DLD1 (cell line): ENCODE data around the gene IGF1.

Source experiments
- in situ Hi-C: cut with HindIII; loops from 2 replicates; pipeline ENCODE4 v1.10.0; 2017; ENCODE audit warnings: low sequenced_read_pairs

Gene IGF1

DNA sequence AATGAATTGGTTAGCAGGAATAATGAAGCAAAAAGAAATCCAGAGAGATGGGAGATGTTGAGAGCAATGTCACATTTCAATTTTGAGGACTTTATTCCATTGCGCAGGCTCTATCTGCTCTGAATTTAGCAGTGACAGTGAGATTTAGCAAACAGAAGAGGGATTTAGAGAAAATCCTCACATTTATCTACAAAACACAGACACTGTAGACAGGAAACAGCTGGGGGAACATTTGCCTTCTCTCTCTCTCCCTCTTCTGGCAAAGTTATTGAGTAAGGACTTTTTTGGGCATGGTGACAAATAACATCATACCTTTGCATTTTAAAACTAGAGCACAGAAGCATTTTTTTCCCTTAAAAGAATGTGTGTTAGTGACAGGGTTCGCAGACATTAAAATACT lies at the start of gene IGF1:
Gene IGF1, minus strand, starts transcription at position 158 of the 400 bp plus-strand sequence. CDS start 182 bp downstream, outside the sequence.
- in situ Hi-C loops, result no loop called here

DNA sequence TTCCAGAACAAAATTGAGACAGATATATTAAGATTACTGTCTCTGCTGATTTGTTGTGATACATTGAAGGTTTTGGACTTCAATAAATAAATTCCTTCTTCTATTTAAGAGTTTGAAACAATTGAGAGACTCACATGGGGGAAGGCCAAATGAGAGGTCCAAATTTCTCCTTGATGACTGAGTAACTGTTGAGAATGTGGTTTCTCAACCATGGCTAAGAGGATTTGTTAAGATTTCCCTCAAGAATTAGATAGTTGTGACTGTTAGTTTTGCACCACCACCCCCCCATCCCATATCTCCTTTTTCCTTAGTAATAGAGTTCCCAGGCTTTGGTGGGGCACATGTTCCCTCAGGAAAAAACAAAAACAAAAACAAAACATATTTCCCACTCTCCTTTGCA lies 47.7 kb upstream of the IGF1 start:
- in situ Hi-C loops, result no loop called here

DNA sequence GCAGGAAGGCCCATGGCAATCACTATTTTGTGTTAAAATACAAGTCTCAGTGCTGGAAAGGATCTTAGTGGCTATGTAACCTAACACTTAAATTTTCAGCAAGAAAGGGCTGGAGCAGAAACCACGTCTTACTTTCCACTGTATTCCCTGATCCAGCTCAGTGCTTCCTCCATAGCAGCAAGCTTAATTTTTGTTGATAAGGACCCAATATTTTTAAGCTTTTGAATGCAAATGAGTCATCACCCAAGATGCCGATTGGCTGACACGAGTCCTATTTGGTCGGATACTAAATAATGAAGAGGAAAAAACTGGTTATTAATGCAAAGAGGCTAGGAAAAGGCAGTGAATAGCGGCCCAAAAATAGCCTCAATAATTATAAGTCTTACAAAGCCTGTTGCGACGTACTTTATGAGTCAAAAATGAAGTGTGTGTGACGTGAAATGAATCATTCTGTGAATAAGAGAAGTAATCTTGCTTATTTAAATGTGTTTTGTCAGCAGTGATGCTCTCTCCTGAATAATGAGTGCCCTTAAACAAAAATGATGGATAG lies 46.9 kb upstream of the IGF1 start:
- in situ Hi-C loops, result no loop called here

DNA sequence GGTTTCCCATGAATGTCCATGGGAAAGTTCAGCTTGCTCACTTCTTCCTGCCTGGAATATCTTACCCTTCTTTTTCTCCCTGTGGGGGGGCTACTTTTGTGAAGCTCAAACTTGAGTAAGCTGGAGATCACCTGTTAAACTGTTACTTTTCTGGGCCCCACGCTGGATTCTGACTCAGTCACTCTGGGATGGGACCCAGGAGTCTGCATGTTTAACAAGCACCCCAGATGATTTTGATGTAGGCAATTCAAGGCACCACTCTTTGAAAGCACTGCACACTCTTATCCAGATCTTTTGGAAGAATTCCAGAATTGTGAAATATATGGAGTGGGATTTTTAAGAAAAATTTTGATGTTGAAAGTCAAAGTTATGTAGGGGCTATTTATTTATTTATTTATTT lies 46.3 kb upstream of the IGF1 start:
- in situ Hi-C loops, result no loop called here

DNA sequence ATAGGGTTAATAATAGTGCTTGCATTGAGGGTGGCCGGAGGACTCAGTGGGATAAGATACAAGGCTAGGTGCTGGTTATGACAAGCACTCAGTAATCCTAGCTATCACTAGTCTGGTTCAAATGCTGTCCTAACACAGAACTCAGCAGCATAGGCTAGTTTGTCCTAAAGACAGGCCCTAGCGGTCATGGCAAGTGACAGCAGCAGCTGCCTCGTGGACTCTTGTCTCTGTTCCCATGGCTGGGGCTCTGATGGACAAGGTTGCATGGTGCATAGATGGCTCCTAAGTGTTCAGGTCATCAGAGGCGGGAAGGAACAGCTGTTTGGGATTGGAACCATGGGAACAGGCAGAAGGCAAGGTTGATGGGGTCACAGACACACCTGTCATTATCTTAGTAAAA lies 42.4 kb upstream of the IGF1 start:
- in situ Hi-C loops, result no loop called here

DNA sequence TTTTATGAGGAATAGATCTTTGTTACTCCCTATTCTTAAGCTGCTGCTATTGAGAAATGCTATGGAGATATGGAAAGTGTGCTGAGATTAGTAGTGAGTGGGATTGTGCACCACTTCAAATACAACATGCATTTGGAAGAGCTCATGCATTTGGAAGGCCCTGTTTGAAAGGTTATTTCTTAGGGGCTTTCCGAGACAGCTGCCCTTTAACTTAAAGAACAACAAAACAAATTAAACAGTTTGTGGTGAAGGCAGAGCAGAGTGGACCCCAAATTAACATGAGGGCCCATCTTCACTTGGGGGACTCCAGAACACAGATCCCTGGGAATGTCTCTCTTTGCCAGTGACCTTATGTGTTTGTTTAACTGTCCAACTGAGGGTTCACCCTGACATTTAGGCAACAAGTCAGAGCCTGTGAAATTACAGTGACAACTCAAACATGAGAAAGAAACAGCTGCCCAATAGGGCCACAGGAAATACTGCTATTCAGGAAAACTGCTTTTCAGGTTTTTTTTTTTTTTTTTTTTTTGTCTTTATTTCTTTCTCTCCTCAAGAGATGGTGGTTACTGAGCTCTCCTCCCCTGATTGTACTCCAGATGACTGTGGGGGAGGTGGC lies 41.4 kb upstream of the IGF1 start:
- in situ Hi-C loops, result no loop called here

DNA sequence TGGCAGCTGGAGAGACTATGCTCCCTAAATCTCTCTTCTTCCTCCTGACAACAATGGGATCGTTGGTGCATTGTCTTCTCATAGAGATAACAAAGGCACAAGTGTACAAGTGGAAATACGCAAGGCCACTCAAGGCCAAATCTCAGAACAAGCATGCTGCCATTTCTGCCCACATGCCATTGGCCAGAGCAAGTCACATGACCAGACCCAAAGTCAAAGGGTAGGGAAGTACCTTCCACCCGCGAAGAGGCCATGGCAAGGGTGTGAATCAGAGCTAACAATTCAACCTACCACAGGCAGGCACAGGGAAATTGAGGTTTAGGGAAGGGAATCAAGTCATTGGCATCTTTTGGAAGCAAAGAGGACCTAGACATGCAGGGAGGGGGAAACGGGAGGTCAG lies 38.5 kb upstream of the IGF1 start:
- in situ Hi-C loops, result no loop called here

DNA sequence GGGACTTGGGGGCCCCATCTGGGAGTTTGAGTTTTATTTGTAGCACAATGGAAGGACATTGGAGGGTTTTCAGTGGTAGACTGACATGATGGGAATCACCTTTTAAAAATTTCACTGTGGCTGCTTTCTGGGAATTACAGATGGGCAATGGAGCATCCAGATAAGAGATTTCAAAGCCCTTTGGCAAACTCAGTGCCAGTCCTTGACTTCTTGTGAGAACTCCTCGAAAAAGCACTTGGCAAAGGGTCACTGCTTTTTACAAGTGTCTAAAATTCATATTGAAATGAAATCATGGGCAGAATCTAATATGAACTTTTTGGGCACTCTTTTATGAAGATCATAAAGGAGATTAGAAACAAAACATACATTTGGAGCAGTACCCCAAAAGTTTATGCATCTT lies 34.3 kb upstream of the IGF1 start:
- in situ Hi-C loops, result no loop called here

DNA sequence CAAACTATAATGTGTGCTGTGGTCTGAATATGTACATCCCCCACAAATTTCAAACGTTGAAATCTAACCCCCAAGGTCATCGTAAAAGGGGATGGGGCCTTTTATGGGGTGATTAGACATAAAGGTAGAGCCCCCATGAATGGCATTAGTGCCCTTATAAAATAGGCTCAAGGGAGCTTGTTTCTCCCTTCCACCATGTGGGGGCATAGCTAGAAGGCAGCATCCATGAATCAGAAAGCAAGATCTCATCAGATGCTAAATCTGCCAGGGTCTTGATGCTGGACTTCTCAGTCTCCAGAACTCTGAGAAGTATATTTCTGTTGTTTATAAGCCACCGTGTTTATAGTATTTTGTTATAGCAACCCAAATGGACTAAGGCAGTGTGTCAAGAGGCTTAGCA lies 33.4 kb upstream of the IGF1 start:
- in situ Hi-C loops, result no loop called here

DNA sequence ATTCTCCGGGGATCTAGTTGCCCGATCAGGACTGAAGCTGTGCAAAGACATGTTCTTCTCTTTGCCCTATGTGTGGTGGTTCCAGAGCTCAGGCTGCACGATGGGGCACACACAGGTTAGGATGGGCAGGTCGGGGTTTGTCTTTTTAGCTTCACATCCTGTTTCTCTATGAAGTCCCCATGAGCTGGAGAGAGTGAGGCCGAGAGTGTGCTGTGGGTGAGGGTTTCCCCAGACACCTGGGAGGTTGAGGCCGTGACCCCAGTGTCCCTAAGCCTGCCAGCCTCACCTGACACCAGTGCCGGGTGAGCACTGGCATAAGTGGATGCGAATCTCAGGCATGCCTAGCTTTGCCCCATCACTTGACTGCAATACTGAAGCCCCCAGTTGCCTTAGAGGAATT lies 32.9 kb upstream of the IGF1 start:
- in situ Hi-C loops, result no loop called here

DNA sequence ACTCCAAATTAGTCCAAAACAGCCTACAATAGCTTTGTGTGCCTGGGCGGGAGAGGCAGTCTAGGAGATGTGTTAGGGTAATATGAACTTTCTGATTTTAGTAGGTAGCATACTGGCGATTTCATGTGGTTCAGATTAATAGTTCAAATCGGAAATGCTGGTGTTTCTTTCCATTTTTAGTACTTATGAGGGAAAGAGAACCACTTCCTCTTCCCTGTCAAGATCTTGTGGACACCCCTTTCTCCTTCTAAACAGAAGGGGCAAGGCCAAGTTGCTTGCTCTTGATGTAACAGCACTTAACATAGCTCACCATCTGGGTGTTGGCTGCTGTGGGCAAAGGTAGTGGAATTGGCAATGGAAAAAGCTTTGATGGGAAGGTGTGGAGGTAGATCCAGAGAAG lies 32.2 kb upstream of the IGF1 start:
- in situ Hi-C loops, result no loop called here

DNA sequence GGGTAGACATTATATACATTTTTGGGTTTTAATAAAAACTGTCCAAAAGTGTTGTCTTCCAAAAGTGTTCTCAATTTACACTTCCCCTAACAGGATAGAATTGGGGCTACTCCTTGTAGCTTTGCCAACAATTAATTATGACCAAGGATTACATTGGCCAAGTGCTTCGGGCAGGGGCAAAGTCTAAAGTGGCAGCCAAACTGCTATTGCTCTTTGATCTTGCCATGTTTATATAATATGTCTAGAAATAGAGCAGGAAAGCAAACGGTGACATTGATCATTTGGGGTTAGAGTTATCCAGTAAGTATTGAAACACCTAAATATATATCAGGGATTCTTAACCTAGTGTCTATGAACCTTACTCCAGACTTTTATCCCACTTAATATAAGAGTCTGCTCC lies 31.2 kb upstream of the IGF1 start:
- in situ Hi-C loops, result no loop called here

DNA sequence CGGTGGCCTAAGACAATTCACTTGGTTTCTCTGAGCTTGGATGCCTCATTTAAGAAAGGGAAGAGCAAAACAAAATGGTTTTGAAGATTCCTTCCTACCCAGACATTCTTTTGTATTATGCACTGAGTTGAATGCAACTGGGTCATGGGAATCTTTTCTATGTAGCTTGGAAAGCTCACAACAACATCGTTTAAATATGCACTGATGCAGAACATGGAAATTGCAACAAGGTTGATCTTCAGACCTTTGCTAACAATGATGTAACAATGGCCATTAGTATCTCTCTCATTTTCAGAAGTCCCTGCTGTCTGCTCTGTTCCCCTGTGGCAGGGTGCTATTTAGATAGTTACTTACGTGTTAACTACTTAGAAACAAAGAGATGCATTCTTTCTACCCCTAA lies 30.1 kb upstream of the IGF1 start:
- in situ Hi-C loops, result no loop called here

DNA sequence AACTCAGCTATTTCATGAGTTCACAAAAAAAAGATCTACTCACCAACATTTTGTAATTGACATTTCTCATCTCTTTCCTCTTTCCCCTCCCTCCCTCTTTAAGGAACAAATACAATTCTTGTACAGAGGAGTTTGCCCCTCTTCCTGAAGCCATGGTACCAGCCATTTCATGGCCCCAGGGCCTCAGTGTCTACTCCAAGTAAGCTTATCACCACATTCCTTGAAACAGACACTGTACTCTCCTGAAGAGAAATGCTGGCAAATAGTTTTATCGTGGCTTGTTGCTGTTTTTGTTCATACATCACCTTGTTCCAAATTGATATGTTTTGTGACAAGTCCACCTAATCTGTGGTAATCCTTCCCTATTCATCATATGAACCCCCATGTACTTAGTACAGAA lies 29.7 kb upstream of the IGF1 start:
- in situ Hi-C loops, result no loop called here

DNA sequence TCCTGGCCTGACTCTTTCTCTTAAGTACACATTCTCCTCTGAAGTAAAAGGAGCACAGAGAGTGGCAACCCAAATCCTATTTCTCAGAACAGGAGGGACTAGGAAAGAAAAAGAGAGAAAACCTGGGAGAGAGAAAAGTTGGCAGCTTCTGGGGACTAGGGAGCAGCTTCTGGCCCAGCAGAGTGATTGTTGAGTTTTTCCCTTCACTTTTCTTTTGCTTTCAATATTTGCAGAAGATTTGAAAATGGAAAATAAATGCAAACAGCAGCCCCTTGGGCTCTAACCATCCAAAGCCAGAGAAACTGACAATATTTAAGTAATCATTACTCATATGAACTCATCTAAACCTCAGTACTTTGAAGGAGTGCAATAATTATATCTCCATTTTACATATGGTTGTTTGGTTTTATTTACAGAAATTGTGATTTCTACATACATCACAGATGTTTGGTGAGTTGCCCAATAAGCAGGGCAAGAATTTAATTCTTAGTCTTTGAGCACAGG lies 28.8 kb upstream of the IGF1 start:
- in situ Hi-C loops, result no loop called here

DNA sequence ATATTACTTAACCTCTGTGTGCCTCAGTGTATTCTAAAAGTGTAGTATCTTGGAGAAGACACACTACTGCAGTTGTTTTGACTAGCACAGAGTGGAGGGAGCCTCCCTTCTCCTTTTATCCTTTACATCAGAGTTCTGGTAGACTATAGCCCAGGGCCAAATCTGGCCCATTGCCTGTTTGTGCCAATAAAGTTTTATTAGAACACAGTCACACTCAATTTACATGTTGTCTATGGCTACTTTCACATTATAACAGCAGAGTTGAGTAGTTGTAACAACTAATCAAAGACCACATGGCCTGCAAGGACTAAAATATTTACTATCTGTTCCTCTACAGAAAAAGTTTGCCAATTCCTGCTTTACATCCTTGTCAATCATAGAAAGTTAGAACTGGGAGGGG lies 27.7 kb upstream of the IGF1 start:
- in situ Hi-C loops, result no loop called here

DNA sequence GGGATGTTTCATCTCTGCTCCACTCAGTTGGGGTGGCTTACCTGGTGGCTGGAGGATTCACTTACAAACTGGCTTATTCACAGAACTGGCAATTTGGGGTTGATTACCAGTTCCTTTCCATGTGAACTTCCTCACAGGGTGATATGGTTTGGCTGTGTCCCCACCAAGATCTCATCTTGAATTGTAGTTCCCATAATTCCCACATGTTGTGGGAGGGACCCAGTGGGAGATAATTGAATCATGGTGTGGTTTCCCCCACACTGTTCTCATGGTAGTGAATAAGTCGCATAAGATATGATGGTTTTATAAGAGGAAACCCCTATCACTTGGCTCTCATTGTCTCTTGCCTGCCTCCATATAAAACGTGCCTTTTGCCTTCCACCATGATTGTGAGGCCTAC lies 26.9 kb upstream of the IGF1 start:
- in situ Hi-C loops, result no loop called here

DNA sequence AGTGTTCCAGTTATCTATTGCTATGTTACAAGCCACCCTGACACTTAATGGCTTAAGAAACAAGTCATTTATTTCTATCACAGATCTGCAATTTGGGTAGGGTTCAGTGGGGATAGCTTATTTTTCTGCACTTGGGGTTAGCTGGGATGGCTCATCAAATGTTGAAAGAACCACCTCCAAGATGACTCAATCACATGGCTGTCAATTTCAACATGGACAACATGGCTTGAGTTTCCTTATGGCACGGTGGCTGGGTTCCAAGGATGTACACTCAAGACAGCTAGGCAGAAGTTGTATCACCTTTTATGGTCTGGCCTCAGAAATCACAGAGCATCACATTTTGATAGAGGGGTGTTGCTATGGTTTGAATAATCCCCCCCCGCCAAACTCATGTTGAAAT lies 24.5 kb upstream of the IGF1 start:
- in situ Hi-C loops, result no loop called here

DNA sequence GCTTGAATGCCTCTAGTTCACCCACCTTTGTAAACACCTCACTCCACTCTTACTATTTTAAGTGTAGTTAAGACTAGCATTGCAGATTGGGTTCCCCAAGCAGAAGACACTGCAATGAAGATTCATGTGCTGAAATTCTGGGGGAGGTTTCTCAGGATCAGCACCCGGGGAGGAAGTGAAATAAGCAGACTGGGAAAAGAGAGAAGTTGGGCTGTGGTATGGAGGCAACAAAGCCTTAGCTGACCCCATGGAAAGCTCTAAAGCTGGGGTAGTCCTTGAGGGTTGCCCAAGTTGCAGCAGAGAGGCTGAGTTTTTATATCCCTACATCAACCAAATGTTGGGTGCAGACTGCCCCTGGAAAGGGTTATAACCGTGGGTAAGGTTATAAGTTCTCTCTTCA lies 23.9 kb upstream of the IGF1 start:
- in situ Hi-C loops, result no loop called here

DNA sequence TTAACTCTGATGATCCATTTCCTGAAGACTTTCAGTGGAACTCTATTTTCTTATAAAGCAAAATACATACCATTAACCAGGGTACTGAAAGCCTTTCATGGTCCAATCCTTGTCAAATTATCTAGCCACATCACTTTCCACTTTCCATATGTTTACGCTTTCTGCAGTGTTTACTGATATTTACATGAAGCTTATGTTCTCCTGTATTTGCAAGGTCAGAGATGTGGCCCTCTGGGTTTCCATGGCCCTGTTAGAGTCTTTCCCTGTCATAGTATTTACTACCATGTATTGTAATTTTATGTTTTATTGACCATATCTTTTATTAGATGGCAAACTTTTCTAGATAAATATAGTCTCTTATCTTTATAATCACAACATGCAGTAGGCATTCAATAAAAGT lies 23.5 kb upstream of the IGF1 start:
- in situ Hi-C loops, result no loop called here

DNA sequence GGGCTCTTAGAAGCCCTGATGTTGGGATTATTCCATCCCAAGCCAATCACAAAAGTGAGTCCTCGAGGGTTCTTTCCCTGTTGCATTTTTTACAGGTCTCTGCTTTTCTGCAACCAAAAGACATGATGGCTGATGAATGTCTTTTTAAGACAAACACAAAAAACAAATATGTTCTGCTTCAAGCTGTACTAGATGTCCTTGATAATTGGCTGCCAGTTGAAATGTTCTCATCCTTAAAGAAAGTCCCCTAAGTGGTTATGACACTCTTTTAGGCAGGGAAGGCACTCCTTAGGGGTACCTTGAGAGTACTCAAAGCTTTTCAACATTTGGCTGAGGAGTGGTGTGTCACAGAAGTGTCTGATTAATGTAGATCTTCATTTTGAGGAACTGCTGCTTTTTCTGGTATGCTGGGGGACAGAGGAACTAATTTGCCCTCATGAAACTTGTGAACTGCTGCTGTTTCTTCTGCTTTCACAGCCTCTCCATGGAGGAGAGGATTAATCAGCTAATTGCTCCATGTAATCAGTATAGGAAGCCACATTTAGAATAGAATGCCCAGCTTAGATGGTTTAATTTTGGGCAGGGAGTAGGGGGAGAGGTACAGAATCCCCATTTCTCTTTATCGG lies 22.8 kb upstream of the IGF1 start:
- in situ Hi-C loops, result no loop called here

DNA sequence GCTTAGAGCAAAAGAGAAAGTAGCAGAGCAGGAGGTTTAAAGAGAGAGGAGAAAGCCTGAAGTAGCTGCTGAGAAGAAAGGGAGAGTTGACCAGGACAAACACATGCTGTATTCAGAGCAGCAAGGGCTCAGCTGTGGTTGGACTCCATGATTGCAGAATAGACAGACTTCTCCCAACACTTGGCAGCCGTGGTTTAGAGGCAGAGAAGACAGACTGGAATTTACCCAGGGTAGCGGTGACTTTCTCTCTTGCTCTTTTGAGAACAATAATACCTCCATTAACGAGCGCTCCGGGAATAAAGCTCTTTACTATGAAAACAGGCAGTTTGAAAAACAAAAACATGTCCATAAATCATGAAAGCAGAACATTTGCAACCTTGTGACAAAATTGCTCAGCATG lies 21.4 kb upstream of the IGF1 start:
- in situ Hi-C loops, result no loop called here

DNA sequence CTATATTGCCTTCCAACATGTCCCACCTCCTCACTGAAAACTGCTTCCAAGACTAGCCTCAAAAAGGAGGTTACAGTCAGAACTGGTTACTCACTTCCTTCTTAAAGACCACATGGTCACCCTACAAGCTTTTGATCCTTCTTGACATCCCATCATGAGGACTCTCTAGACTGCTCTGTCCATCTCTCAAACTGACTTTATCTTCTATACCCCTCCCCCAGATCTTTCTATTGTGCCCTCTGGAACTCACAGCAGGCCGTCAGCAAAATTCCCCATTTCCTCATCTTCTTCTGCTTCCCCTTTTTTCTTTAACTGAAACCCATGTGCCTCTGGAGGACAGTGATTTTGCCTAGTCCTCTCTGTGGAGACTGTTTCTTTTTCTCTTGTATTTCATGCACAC lies 18.1 kb upstream of the IGF1 start:
- in situ Hi-C loops, result no loop called here
